ENCODE data around the gene TSC2. TPM values are rescaled to one million over a fixed set of nuclear protein-coding genes. Genes with fewer than 3 reads are reported as not detected.

The TSC2 gene
- 10 to 100 TPM; 54.3 to 73.4 TPM for total RNA-seq
- long read RNA-seq, full-length matches to known transcripts: 7 of 22 reads
- long read RNA-seq, partial matches to known transcripts: 13 of 22 reads
- long read RNA-seq, other reads (novel, unspliced or antisense): 2 of 22 reads

- peak; percentile 98 for DNase-seq
- peak; percentile 95 to 97 for ATAC-seq
- intact Hi-C loops (cut with DNase I): no loop called here
Observed at GRCh38 chr16:2047330-2048115, at the start of gene TSC2, which contains the start of gene NTHL1. Gene TSC2 (plus strand): TSS chr16:2047985. CDS start chr16:2048616, 631 bp downstream. Gene NTHL1 (minus strand): TSS chr16:2047834. CDS start chr16:2047823, 11 bp downstream.

GRCh38 chr16:1998360-1998835 is 49.4 kb upstream of the TSC2 start:
- intact Hi-C loops (cut with DNase I): no loop called here
- no peak for ATAC-seq
- DNase-seq: no peak

GRCh38 chr16:1998852-1999801 is 48.7 kb upstream of the TSC2 start:
- intact Hi-C loops (cut with DNase I): no loop called here
- ATAC-seq: no peak
- DNase-seq: no peak

GRCh38 chr16:1999866-2000514 is 47.8 kb upstream of the TSC2 start:
- DNase-seq (no peak), ATAC-seq (no peak)
- intact Hi-C loops (cut with DNase I): no loop called here

- intact Hi-C loops (cut with DNase I): no loop called here
- no peak for DNase-seq
- no peak for ATAC-seq
Observed at GRCh38 chr16:2001035-2001434, 46.8 kb upstream of the TSC2 start.

- DNase-seq (no peak), ATAC-seq (no peak)
- intact Hi-C loops (cut with DNase I): no loop called here
Observed at GRCh38 chr16:2001456-2002355, 46.1 kb upstream of the TSC2 start.

GRCh38 chr16:2002406-2003230 is 45.2 kb upstream of the TSC2 start:
- intact Hi-C loops (cut with DNase I): no loop called here
- peak; percentile 21 for DNase-seq
- no peak for ATAC-seq

- no peak for DNase-seq
- intact Hi-C loops (cut with DNase I): no loop called here
- no peak for ATAC-seq
Observed at GRCh38 chr16:2003231-2003826, 44.5 kb upstream of the TSC2 start.

GRCh38 chr16:2003827-2004641 is 43.8 kb upstream of the TSC2 start:
- DNase-seq (peak; percentile 92), ATAC-seq (peak; percentile 73 to 74)
- intact Hi-C loops (cut with DNase I): no loop called here

- DNase-seq: no peak
- ATAC-seq: no peak
- intact Hi-C loops (cut with DNase I): no loop called here
Observed at GRCh38 chr16:2004795-2005517, 42.8 kb upstream of the TSC2 start.

- ATAC-seq (no peak), DNase-seq (no peak)
- intact Hi-C loops (cut with DNase I): no loop called here
Observed at GRCh38 chr16:2005646-2006045, 42.1 kb upstream of the TSC2 start.

GRCh38 chr16:2006317-2006716 is 41.5 kb upstream of the TSC2 start:
- ATAC-seq (no peak), DNase-seq (no peak)
- intact Hi-C loops (cut with DNase I): no loop called here

- intact Hi-C loops (cut with DNase I): no loop called here
- ATAC-seq (no peak), DNase-seq (no peak)
Observed at GRCh38 chr16:2007081-2007836, 40.5 kb upstream of the TSC2 start.

- peak; percentile 68 for DNase-seq
- ATAC-seq: peak in 1 of 2 donors; percentile 60
- intact Hi-C loops (cut with DNase I): no loop called here
Observed at GRCh38 chr16:2008009-2008526, 39.7 kb upstream of the TSC2 start.

Data from left cardiac atrium (tissue), 4 donors.